Peyer's patch (tissue), 4 donors: Measurements from ENCODE around the gene HECTD4.

ENCODE experiments used
- POLR2A ChIP-seq, 2 donors: fragments of 450-650 bp; IDR thresholded peaks; one replicate each; pipeline ENCODE4 v1.5.1; 2017; ENCODE audit warnings: antibody characterized with exemption in 2 of 2, mild to moderate bottlenecking in 2 of 2, moderate library complexity in 2 of 2
- TF ChIP-seq, protein P1 (sequence below), 6 experiments: fragments of 450-650 bp in 4 of 6; fragments of 200-600 bp in 2 of 6; sonication (generic) in 1 of 6; IDR thresholded peaks; one replicate each; pipeline ENCODE4 v1.5.1; 2017 to 2019; ENCODE audit warnings: antibody characterized with exemption in 6 of 6, mild to moderate bottlenecking in 3 of 6, moderate library complexity in 1 of 6

DNA sequence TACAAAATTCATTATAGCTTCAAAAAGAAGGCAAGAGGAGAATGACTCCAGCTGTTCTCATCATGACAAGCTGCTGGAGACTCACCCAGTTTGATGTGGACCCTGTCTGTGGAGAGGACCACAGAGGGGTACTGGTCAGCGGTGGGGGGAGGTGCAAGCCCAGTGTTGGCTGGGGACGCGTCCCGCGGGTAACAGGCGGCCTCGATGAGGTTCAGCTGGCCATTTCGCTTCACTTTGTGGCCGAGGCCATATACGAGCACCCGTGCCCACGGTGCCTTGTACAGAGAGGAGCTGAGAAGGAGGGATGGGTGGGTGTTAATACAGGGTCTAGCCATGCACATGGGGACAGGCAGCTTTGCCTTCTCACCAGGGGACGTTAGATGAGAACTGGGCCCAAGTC is 189.8 kb downstream of the HECTD4 start:
- no peak for TF ChIP-seq POLR2A (IDR thresholded peaks at IDR 0.05)
- TF ChIP-seq, protein P1, sequence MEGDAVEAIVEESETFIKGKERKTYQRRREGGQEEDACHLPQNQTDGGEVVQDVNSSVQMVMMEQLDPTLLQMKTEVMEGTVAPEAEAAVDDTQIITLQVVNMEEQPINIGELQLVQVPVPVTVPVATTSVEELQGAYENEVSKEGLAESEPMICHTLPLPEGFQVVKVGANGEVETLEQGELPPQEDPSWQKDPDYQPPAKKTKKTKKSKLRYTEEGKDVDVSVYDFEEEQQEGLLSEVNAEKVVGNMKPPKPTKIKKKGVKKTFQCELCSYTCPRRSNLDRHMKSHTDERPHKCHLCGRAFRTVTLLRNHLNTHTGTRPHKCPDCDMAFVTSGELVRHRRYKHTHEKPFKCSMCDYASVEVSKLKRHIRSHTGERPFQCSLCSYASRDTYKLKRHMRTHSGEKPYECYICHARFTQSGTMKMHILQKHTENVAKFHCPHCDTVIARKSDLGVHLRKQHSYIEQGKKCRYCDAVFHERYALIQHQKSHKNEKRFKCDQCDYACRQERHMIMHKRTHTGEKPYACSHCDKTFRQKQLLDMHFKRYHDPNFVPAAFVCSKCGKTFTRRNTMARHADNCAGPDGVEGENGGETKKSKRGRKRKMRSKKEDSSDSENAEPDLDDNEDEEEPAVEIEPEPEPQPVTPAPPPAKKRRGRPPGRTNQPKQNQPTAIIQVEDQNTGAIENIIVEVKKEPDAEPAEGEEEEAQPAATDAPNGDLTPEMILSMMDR (IDR thresholded peaks at IDR 0.05): no peak
